SU-DHL-6 (cell line): ENCODE data around the gene ACTMAP.
A peak's percentile ranks its signal among the peaks of the same experiment; 100 is the strongest.

ENCODE experiments used
- H2AFZ ChIP-seq: fragments of 200-600 bp; sonication (generic); 2 replicates; pipeline ENCODE4 v1.6.1; 2014; ENCODE audit warnings: low read depth, mild to moderate bottlenecking, moderate library complexity, mixed read lengths, antibody characterized with exemption, low read length; ENCODE audit not compliant: severe bottlenecking
- H3F3A ChIP-seq: fragments of 200-600 bp; shearing (Covaris generic); 2 replicates; pipeline ENCODE4 v1.6.0; 2016; ENCODE audit warnings: antibody characterized with exemption, mild to moderate bottlenecking; ENCODE audit not compliant: insufficient read depth
- H3K27ac ChIP-seq: fragments of 200-600 bp; sonication (generic); 2 replicates; pipeline ENCODE4 v1.5.1; 2016; ENCODE audit warnings: low read depth, mild to moderate bottlenecking, low read length, moderate library complexity, mixed read lengths
- H3K27me3 ChIP-seq: fragments of 200-600 bp; sonication (generic), shearing (Covaris generic); 2 replicates; pipeline ENCODE4 v1.6.0; 2014; ENCODE audit warnings: mild to moderate bottlenecking, low read length
- H3K36me3 ChIP-seq: fragments of 200-600 bp; sonication (generic); 2 replicates; pipeline ENCODE4 v1.6.1; 2014; ENCODE audit warnings: mild to moderate bottlenecking, low read length, mixed read lengths
- H3K4me2 ChIP-seq: fragments of 300-600, 200-600 bp; shearing (Covaris generic), sonication (generic); 2 replicates; pipeline ENCODE4 v1.6.0; 2014; ENCODE audit warnings: low read length, low read depth, mild to moderate bottlenecking; ENCODE audit not compliant: poor library complexity, severe bottlenecking
- H3K4me3 ChIP-seq: fragments of 200-600 bp; sonication (generic); 2 replicates; pipeline ENCODE4 v1.5.1; 2014; ENCODE audit warnings: antibody characterized with exemption, low read length, mild to moderate bottlenecking, mixed read lengths; ENCODE audit not compliant: insufficient read depth, poor library complexity, severe bottlenecking
- H3K79me2 ChIP-seq: fragments of 200-600 bp; sonication (generic); 2 replicates; pipeline ENCODE4 v1.6.1; 2014; ENCODE audit warnings: mild to moderate bottlenecking, low read length, moderate library complexity; ENCODE audit not compliant: insufficient read depth
- H3K9ac ChIP-seq: fragments of 200-600 bp; sonication (generic); 2 replicates; pipeline ENCODE4 v1.7.0; 2014; ENCODE audit warnings: mild to moderate bottlenecking, low read length
- H3K9me2 ChIP-seq: fragments of 200-600 bp; sonication (generic); replicated peaks from 2 replicates; pipeline ENCODE4 v1.6.1; 2014; ENCODE audit warnings: low read length; ENCODE audit not compliant: insufficient read depth
- H3K9me3 ChIP-seq: fragments of 200-600 bp; sonication (generic); 2 replicates; pipeline ENCODE4 v1.6.1; 2014; ENCODE audit warnings: low read length, mixed read lengths; ENCODE audit not compliant: insufficient read depth
- H4K20me1 ChIP-seq: fragments of 200-600 bp; sonication (generic); 2 replicates; pipeline ENCODE4 v1.6.1; 2014; ENCODE audit warnings: low read depth, mild to moderate bottlenecking, antibody characterized with exemption, low read length, moderate library complexity, mixed read lengths
- CTCF ChIP-seq: fragments of 200-600 bp; sonication (generic); IDR thresholded peaks from one replicate; pipeline ENCODE4 v1.5.1; 2017; ENCODE audit warnings: antibody characterized with exemption, mild to moderate bottlenecking, low read length, moderate library complexity; ENCODE audit not compliant: insufficient read depth, poor library complexity, severe bottlenecking
- EZH2phosphoT487 ChIP-seq: fragments of 200-600 bp; sonication (generic), shearing (Covaris generic); conservative IDR thresholded peaks from 2 replicates; pipeline ENCODE4 v1.6.1; 2018; ENCODE audit warnings: mild to moderate bottlenecking, antibody characterized with exemption, low read length, moderate library complexity, mixed read lengths

Gene ACTMAP

GRCh38 chr19:40776932-40777644 lies 26.8 kb upstream of the ACTMAP start:
- TF ChIP-seq CTCF: no peak
- TF ChIP-seq EZH2phosphoT487: no peak
- Histone ChIP-seq H3K4me2 (peak overlapping the region; percentile 96), H4K20me1 (no peaks in the 10 kb centered on the region), H3K27ac (peak overlapping the region; percentile 98), H3K9me3 (no peaks in the 10 kb centered on the region), H3K9me2 (no peaks in the 10 kb centered on the region), H3K27me3 (no peaks in the 10 kb centered on the region), H3F3A (peaks cover 18% of the 10 kb centered on the region), H3K4me3 (peak overlapping the region; percentile 56), H3K36me3 (no peaks in the 10 kb centered on the region), H3K79me2 (peaks cover 10% of the 10 kb centered on the region; the same call in 1 of the 2 replicates), H3K9ac (peak overlapping the region; percentile 68), H2AFZ (no peak overlapping the region)

GRCh38 chr19:40776364-40776763 lies 26.1 kb upstream of the ACTMAP start:
- Histone ChIP-seq H2AFZ (no peak overlapping the region), H3K36me3 (no peaks in the 10 kb centered on the region), H3K9ac (peak overlapping the region; percentile 55), H3K9me3 (no peaks in the 10 kb centered on the region), H3K27ac (peak overlapping the region; percentile 98), H3K4me2 (peak overlapping the region; percentile 70), H3K4me3 (no peak overlapping the region), H4K20me1 (no peaks in the 10 kb centered on the region), H3K27me3 (no peaks in the 10 kb centered on the region), H3F3A (peaks cover 24% of the 10 kb centered on the region), H3K9me2 (no peaks in the 10 kb centered on the region), H3K79me2 (peaks cover 10% of the 10 kb centered on the region; the same call in 1 of the 2 replicates)
- TF ChIP-seq EZH2phosphoT487: no peak

- Histone ChIP-seq H3K27ac (no peak overlapping the region), H4K20me1 (no peaks in the 10 kb centered on the region), H3K9ac (no peak overlapping the region), H3K27me3 (no peaks in the 10 kb centered on the region), H3K9me3 (no peaks in the 10 kb centered on the region), H3K4me3 (no peak overlapping the region), H3K9me2 (no peaks in the 10 kb centered on the region), H3K79me2 (peaks cover 10% of the 10 kb centered on the region; the same call in 1 of the 2 replicates), H3K4me2 (no peak overlapping the region), H3F3A (peaks cover 24% of the 10 kb centered on the region), H3K36me3 (no peaks in the 10 kb centered on the region), H2AFZ (no peak overlapping the region)
- TF ChIP-seq EZH2phosphoT487 (no peak), CTCF (no peak)
These were observed 25.4 kb upstream of the ACTMAP start for GRCh38 chr19:40775632-40776022.
